Uterus (tissue), 4 donors: ENCODE data around the gene TDRD9. TPM values are rescaled to one million over a fixed set of nuclear protein-coding genes. Genes with fewer than 3 reads are reported as not detected.

ENCODE experiments used
- DNase-seq, 2 donors: peaks; one replicate each; pipeline ENCODE4 v3.0.0-alpha.2; 2019 to 2020
- H3K27ac ChIP-seq, 2 donors: fragments of 200-600 bp; sonication (generic); 1 replicate in 1 of 2; 2 replicates in 1 of 2; pipeline ENCODE4 v1.5.1; 2016 to 2018
- H3K27me3 ChIP-seq, 2 donors: fragments of 200-600 bp; sonication (generic); one replicate each; pipeline ENCODE4 v1.5.1; 2018 to 2019; ENCODE audit warnings: control low read depth in 1 of 2
- H3K36me3 ChIP-seq, 2 donors: fragments of 200-600 bp; sonication (generic); one replicate each; pipeline ENCODE4 v1.5.1; 2019; ENCODE audit warnings: control low read depth in 1 of 2
- H3K4me1 ChIP-seq, 2 donors: fragments of 200-600 bp; sonication (generic); one replicate each; pipeline ENCODE4 v1.5.1; 2018 to 2019; ENCODE audit warnings: control low read depth in 1 of 2
- H3K4me3 ChIP-seq, 2 donors: fragments of 200-600 bp; sonication (generic); 1 replicate in 1 of 2; 2 replicates in 1 of 2; pipeline ENCODE4 v1.5.1; 2018 to 2019; ENCODE audit warnings: mild to moderate bottlenecking in 1 of 2
- H3K9me3 ChIP-seq, 2 donors: fragments of 200-600 bp; sonication (generic); one replicate each; pipeline ENCODE4 v1.5.1; 2019; ENCODE audit warnings: control low read depth in 1 of 2
- POLR2A ChIP-seq, 2 donors: fragments of 450-650 bp; IDR thresholded peaks; one replicate each; pipeline ENCODE4 v1.6.1; 2016; ENCODE audit warnings: antibody characterized with exemption in 2 of 2, mild to moderate bottlenecking in 1 of 2, moderate library complexity in 1 of 2
- intact Hi-C: fragments of 100-400 bp; cut with DNase I; formaldehyde crosslinking; loops from one replicate; pipeline ENCODE4 v1.15.1; 2023; ENCODE audit warnings: low total_unique reads
- total RNA-seq, 4 donors: library from RNA; depleted of rRNA in 3 of 4; stranded (reverse); fragments of >200 nt in 3 of 4; gene quantifications; one replicate each; pipeline versions ENCODE4 v1.1.0 to v1.2.4, GENCODE V29; 2014 to 2023
- TF ChIP-seq, protein P1 (sequence below), 4 experiments: fragments of 200-600 bp in 2 of 4; fragments of 450-650 bp in 2 of 4; sonication (generic) in 2 of 4; IDR thresholded peaks; one replicate each; pipeline ENCODE4 v1.5.1; 2016 to 2019; ENCODE audit warnings: antibody characterized with exemption in 4 of 4, mild to moderate bottlenecking in 2 of 4, moderate library complexity in 1 of 4
- donor health status: DM: yes; HTN: yes; CAD: no.

Gene TDRD9
- total RNA-seq, 4 donors from 2014 or later: 0.85 to 1.8 TPM; not detected in 2

DNA sequence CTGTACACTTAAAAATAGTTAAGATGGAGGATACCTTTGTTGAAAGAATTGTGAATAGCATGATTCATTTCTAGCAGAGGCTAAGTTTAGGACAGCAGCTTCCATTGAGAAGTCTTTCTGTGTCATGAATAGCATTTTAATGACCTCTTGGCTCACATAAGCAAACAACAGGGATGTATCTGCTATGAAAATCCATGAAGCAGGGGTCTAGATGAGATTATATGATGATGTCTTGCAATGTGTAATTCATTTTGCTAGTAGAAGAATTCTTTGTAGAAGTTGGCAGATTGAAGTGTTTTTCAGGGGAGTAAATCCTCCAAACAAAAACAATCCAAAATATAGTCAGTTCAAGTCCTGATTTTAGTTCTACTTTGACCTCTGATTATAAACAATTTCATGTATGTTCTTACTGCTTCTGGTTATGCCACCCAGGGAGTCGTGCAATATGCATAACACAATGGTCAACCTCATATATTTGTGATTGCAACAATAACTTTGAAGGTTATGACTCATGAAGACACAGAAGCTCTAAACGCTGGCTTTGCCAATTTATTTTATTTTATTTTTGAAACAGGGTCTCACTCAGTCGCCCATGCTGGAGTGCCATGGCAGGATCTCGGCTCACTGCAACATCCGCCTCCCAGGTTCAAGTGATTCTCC is 21.0 kb downstream of the TDRD9 start:
- H3K27ac ChIP-seq: no peak overlapping the region
- H3K4me3 ChIP-seq: no peak overlapping the region
- H3K4me1 ChIP-seq: no peaks in the 10 kb centered on the region
- no peak for DNase-seq
- H3K36me3 ChIP-seq: no peaks in the 10 kb centered on the region
- no peaks in the 10 kb centered on the region for H3K27me3 ChIP-seq
- intact Hi-C loops: no loop called here
- TF ChIP-seq, protein P1, sequence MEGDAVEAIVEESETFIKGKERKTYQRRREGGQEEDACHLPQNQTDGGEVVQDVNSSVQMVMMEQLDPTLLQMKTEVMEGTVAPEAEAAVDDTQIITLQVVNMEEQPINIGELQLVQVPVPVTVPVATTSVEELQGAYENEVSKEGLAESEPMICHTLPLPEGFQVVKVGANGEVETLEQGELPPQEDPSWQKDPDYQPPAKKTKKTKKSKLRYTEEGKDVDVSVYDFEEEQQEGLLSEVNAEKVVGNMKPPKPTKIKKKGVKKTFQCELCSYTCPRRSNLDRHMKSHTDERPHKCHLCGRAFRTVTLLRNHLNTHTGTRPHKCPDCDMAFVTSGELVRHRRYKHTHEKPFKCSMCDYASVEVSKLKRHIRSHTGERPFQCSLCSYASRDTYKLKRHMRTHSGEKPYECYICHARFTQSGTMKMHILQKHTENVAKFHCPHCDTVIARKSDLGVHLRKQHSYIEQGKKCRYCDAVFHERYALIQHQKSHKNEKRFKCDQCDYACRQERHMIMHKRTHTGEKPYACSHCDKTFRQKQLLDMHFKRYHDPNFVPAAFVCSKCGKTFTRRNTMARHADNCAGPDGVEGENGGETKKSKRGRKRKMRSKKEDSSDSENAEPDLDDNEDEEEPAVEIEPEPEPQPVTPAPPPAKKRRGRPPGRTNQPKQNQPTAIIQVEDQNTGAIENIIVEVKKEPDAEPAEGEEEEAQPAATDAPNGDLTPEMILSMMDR (IDR thresholded peaks at IDR 0.05): no peak
- TF ChIP-seq POLR2A (IDR thresholded peaks at IDR 0.05): no peak
- H3K9me3 ChIP-seq: peaks cover 0 to 5% of the 10 kb centered on the region in 2 donors

DNA sequence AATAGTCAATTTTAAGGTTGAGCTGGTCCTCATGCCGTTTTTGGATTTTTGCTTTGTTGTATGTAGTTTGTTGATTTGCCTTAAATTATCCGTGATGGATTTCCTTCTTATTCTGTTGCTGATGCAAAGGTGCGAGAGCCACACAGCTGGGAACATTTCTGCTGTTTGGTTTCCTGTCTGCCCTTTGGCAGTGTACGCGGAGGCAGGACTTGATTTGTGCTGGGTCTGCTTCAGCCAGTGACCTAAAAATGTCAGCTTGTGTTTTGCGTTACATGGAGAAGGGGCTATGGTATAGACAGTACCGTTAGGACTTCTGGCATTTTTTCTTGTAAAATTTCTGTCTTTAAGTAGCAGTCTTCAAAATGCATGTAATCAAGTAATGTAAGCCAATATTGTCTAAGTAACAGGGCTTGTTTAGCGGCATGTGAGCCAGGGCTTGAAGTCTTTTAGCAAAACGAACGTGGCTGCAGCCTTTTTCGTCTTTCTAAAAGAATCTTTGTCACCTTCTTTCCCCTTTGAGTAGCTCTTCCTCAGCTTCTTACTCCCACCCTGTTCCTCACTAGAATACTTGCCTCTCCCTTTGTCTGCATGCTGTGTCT is 32.3 kb downstream of the TDRD9 start:
- H3K36me3 ChIP-seq: no peaks in the 10 kb centered on the region
- no peaks in the 10 kb centered on the region for H3K9me3 ChIP-seq
- H3K4me3 ChIP-seq: no peak overlapping the region
- TF ChIP-seq POLR2A (IDR thresholded peaks at IDR 0.05): no peak
- TF ChIP-seq, protein P1 (IDR thresholded peaks at IDR 0.05): no peak
- intact Hi-C loops: no loop called here
- DNase-seq: no peak
- no peaks in the 10 kb centered on the region for H3K4me1 ChIP-seq
- H3K27ac ChIP-seq: no peak overlapping the region
- H3K27me3 ChIP-seq: no peaks in the 10 kb centered on the region

DNA sequence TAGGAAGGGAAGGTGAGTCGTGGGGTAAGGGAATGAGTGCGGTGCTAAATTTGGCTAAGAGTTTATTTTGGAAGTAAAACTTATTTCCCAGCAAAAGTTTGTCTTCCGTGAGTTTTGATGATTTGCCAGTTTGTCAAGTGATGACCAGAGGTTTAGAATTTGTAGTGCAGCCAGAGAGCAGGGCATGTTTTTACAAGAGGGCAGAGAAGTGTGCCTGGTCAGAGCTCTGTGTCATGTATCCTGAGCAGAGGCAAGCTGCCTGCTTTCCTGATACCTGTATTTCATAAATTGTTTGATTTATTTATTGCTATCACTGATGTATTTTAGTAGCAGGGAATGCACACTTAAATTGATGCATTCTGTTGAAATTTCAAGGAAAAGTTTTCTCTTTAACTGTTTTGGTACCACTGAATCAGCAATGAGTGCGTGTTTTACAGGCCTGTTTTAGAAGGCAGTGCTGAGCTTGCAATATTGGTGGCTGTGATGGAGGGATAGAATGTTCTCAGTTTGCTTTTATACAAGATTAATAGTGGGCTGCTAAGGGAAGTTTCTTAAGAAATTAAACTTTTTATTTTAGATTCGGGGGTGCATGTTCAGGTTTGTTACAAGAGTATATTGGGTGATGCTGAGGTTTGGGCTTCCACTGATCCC is 33.8 kb downstream of the TDRD9 start:
- Histone ChIP-seq H3K9me3 (no peaks in the 10 kb centered on the region), H3K4me3 (no peak overlapping the region), H3K36me3 (no peaks in the 10 kb centered on the region), H3K4me1 (no peaks in the 10 kb centered on the region), H3K27me3 (no peaks in the 10 kb centered on the region), H3K27ac (no peak overlapping the region)
- intact Hi-C loops: no loop called here
- TF ChIP-seq, protein P1 (IDR thresholded peaks at IDR 0.05): no peak
- no peak for TF ChIP-seq POLR2A (IDR thresholded peaks at IDR 0.05)
- DNase-seq: no peak

DNA sequence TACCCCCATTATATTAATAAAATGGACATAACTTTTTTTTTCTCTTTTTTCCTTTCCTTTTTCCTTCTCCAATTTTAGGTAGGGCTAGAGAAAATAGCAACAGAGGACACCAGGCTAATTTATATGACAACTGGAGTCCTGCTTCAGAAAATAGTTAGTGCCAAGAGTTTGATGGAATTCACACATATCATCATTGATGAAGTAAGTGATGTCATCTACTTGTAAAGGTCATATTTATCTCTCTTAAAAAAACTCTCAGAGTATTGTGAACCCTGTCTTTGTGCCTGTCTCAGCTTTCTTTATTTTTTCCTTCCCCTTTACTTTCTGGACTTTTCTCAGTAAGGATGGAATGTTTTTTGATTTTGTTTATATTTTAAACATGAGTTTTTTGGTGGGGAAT is 38.4 kb downstream of the TDRD9 start:
- no peak for DNase-seq
- H3K36me3 ChIP-seq: no peaks in the 10 kb centered on the region
- intact Hi-C loops: no loop called here
- no peaks in the 10 kb centered on the region for H3K9me3 ChIP-seq
- no peaks in the 10 kb centered on the region for H3K27me3 ChIP-seq
- no peak overlapping the region for H3K27ac ChIP-seq
- H3K4me3 ChIP-seq: no peak overlapping the region
- TF ChIP-seq POLR2A (IDR thresholded peaks at IDR 0.05): no peak
- TF ChIP-seq, protein P1 (IDR thresholded peaks at IDR 0.05): no peak
- H3K4me1 ChIP-seq: no peaks in the 10 kb centered on the region

DNA sequence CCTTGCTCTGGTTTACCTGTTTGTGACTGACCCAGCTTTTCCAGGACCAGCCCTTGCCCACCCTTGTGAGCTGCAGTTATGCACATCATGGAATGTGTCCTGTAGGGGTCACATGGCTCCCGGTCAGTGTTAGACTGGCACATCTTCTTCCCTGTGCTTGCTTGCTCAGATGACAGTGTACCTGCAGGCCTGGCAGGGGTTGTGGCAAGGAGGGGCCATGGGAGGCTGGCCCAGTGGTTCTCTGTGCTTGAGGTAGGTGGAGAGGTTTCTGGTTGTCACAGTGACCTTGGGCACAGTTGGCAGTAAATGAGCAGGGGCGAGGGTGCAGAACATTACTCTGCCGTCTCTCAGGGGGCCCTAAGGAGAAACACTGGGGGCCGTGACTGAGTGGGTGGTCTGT is 41.7 kb downstream of the TDRD9 start:
- TF ChIP-seq, protein P1 (IDR thresholded peaks at IDR 0.05): no peak
- TF ChIP-seq POLR2A (IDR thresholded peaks at IDR 0.05): no peak
- Histone ChIP-seq H3K27ac (no peak overlapping the region), H3K4me1 (no peaks in the 10 kb centered on the region), H3K36me3 (no peaks in the 10 kb centered on the region), H3K27me3 (no peaks in the 10 kb centered on the region), H3K4me3 (no peak overlapping the region), H3K9me3 (no peaks in the 10 kb centered on the region)
- intact Hi-C loops: no loop called here
- DNase-seq: no peak
